SK-N-MC (cell line): ENCODE measurements around the gene UBE2E2.

ENCODE experiments used
- EZH2 ChIP-seq: fragments of 200-600 bp; sonication (generic); IDR thresholded peaks from one replicate; pipeline ENCODE4 v1.6.1; 2017; ENCODE audit warnings: antibody characterized with exemption
- POLR2AphosphoS5 ChIP-seq: IDR thresholded peaks from 2 replicates; pipeline ENCODE4 v1.6.1; 2012; ENCODE audit warnings: mild to moderate bottlenecking, low read depth, low read length, borderline replicate concordance

DNA sequence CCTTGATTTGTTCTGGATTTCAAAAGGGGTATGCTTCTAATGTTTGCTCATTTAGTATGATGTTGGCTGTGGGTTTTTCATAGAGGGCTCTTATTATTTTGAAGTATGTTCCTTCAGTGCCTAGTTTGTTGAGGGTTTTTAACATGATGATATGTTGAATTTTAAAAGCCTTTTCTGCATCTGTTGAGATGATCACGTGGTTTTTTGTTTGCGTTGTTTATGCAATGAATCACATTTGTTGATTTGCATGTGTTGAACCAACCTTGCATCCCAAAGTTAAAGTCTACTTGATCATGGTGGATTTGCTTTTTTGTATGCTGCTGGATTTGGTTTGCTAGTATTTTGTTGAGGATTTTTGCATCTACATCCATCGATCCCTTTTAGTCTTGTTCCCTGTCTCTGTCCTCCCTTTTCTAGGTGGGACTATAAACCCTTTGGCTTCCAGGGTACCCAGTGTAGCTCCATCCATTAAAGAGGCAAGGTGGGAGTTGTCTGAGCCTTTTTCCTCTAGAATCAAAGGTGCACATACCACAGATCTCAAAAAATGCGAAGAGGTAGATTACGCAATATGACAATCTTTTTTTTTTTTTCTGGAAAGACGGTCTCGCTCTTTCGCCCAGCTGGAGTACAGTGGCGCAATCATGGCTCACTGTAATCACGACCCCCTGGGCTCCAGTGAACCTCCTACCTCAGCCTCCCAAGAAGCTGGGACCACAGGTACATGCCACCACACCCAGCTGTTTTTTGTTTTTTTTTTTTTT, 381.0 kb downstream of the UBE2E2 start:
- TF ChIP-seq POLR2AphosphoS5, result no peak
- no peak for TF ChIP-seq EZH2
